ENCODE measurements around the gene LSM4. TPM values are rescaled to one million over a fixed set of nuclear protein-coding genes. Genes with fewer than 3 reads are reported as not detected.
A peak's percentile ranks its signal among the peaks of the same experiment; 100 is the strongest.

LSM4 gene
- total and polyA plus RNA-seq, 2 of the 13 experiments (the other 11 are each of a cell fraction or from before 2014, with no cell fraction given): 65.8 to 166 TPM

GRCh38 chr19:18364826-18365528 is 42.1 kb upstream of the LSM4 start (continued):
- TF ChIP-seq MIER2 (CRISPR knock-in tag; IDR thresholded peaks at IDR 0.05) (no peak), ZNF652 (CRISPR knock-in tag; IDR thresholded peaks at IDR 0.05; ENCODE audit: borderline replicate concordance, low read depth) (peak; percentile 32; the same call in 1 of the 2 replicates), ZNF746 (CRISPR knock-in tag; IDR thresholded peaks at IDR 0.05) (peak; percentile 86), WIZ (CRISPR knock-in tag; IDR thresholded peaks at IDR 0.05) (no peak), HNRNPH1 (optimal IDR thresholded peaks at IDR 0.05; ENCODE audit: low read depth, low read length) (no peak), SALL1 (CRISPR knock-in tag; IDR thresholded peaks at IDR 0.05) (peak; percentile 61; the same call in 1 of the 2 replicates), ARNTL (CRISPR knock-in tag; IDR thresholded peaks at IDR 0.05) (peak; percentile 36), ZNF451 (CRISPR knock-in tag; IDR thresholded peaks at IDR 0.05) (no peak), ZNF788 (CRISPR knock-in tag; IDR thresholded peaks at IDR 0.05; ENCODE audit: borderline replicate concordance) (peak; percentile 29; the same call in 1 of the 2 replicates), ADNP (CRISPR knock-in tag; IDR thresholded peaks at IDR 0.05) (no peak), ZBTB39 (CRISPR knock-in tag; IDR thresholded peaks at IDR 0.05) (no peak), ZNF646 (CRISPR knock-in tag; IDR thresholded peaks at IDR 0.05) (no peak), E2F1 (CRISPR knock-in tag; IDR thresholded peaks at IDR 0.05) (no peak), ZNF563 (CRISPR knock-in tag; IDR thresholded peaks at IDR 0.05) (no peak), BATF2 (CRISPR knock-in tag; IDR thresholded peaks at IDR 0.05) (no peak), LCORL (IDR thresholded peaks at IDR 0.05) (0 out of 2 replicates have a peak, but pooled peaks have one; percentile 13), LCORL (CRISPR knock-in tag; IDR thresholded peaks at IDR 0.05) (peak; percentile 90), ZSCAN31 (CRISPR knock-in tag; IDR thresholded peaks at IDR 0.05; ENCODE audit: low read depth) (no peak)
- TF ChIP-seq, protein P1, sequence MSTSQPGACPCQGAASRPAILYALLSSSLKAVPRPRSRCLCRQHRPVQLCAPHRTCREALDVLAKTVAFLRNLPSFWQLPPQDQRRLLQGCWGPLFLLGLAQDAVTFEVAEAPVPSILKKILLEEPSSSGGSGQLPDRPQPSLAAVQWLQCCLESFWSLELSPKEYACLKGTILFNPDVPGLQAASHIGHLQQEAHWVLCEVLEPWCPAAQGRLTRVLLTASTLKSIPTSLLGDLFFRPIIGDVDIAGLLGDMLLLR (CRISPR knock-in tag; IDR thresholded peaks at IDR 0.05): no peak
